Panc1 (cell line): ENCODE results near the gene PPP2R2B. TPM values are rescaled to one million over a fixed set of nuclear protein-coding genes. Genes with fewer than 3 reads are reported as not detected.

ENCODE experiments used
- ATAC-seq: fragments of 200-7000 bp; cut with Tn5 transposase; 2 replicates; pipeline ENCODE4 v1.9.1; 2020; ENCODE audit warnings: mild to moderate bottlenecking, moderate library complexity
- BruUV-seq: library from RNA; stranded (reverse); fragments of 400-500 nt; replicated peaks from 2 replicates; lab custom pipeline; 2021; lab: Mats Ljungman, UMichigan
- CTCF ChIA-PET: fragments of 300-600 bp; sonication (Branson Sonifier 250); formaldehyde crosslinking; loops from one replicate; lab custom pipeline; 2022; ENCODE audit warnings: antibody characterized with exemption; lab: Charles Lee
- POLR2A ChIA-PET: fragments of 300-600 bp; sonication (Branson Sonifier 250); formaldehyde crosslinking; loops from one replicate; lab custom pipeline; 2022; ENCODE audit warnings: antibody characterized with exemption; lab: Charles Lee
- DNase-seq: peaks from one replicate; pipeline ENCODE4 v3.0.0-alpha.2; 2010; ENCODE audit warnings: low read depth, low spot score
- H3K27ac ChIP-seq: 2 replicates; pipeline ENCODE4 v1.5.1; 2011; ENCODE audit warnings: mild to moderate bottlenecking, low read length, inconsistent platforms
- H3K27me3 ChIP-seq: fragments of 200-500 bp; sonication (Bioruptor generic); 2 replicates; pipeline ENCODE4 v1.6.0; 2014; ENCODE audit warnings: low read length, inconsistent platforms; ENCODE audit not compliant: control insufficient read depth, insufficient read depth
- H3K36me3 ChIP-seq: fragments of 200-500 bp; sonication (Bioruptor generic); 2 replicates; pipeline ENCODE4 v1.5.1; 2014; ENCODE audit warnings: inconsistent platforms, mild to moderate bottlenecking, low read length, moderate library complexity; ENCODE audit not compliant: control insufficient read depth, insufficient read depth
- H3K4me1 ChIP-seq: 2 replicates; pipeline ENCODE4 v1.5.1; 2011; ENCODE audit warnings: inconsistent platforms, mild to moderate bottlenecking, low read length, moderate library complexity; ENCODE audit not compliant: control insufficient read depth, insufficient read depth
- H3K4me3 ChIP-seq, 2 experiments: 2 replicates each; pipeline ENCODE4 v1.5.1; 2011 to 2012; ENCODE audit warnings: low read depth in 2 of 2, low read length in 2 of 2, mild to moderate bottlenecking in 2 of 2, inconsistent platforms in 1 of 2, moderate library complexity in 1 of 2
- H3K9me3 ChIP-seq: fragments of 200-500 bp; sonication (Bioruptor generic); 2 replicates; pipeline ENCODE4 v1.5.1; 2014; ENCODE audit warnings: low read depth, mild to moderate bottlenecking, inconsistent platforms, low read length, moderate library complexity; ENCODE audit not compliant: control insufficient read depth, insufficient read depth
- CTCF ChIP-seq: fragments of 450-650 bp; IDR thresholded peaks from 2 replicates; pipeline ENCODE4 v1.5.1; 2017; ENCODE audit warnings: mild to moderate bottlenecking
- POLR2AphosphoS5 ChIP-seq: IDR thresholded peaks from 2 replicates; pipeline ENCODE4 v1.6.1; 2012; ENCODE audit warnings: mild to moderate bottlenecking, low read depth, low read length, moderate library complexity
- REST ChIP-seq, 2 experiments: IDR thresholded peaks; 2 replicates each; pipeline ENCODE4 v1.6.1; 2011 to 2012; ENCODE audit warnings: low read depth in 2 of 2, control low read depth in 1 of 2, low read length in 1 of 2, mild to moderate bottlenecking in 1 of 2, moderate library complexity in 1 of 2; ENCODE audit not compliant: insufficient read depth in 1 of 2
- SIN3A ChIP-seq: IDR thresholded peaks from 2 replicates; pipeline ENCODE4 v1.6.1; 2012; ENCODE audit warnings: low read depth, mild to moderate bottlenecking, low read length, moderate library complexity, borderline replicate concordance; ENCODE audit not compliant: insufficient read depth
- in situ Hi-C: cut with HindIII; loops from 2 replicates; pipeline ENCODE4 v1.10.0; 2016; ENCODE audit warnings: low sequenced_read_pairs, low pct_unique_long_range_greater_than_20kb
- intact Hi-C: fragments of 100-400 bp; cut with micrococcal nuclease; formaldehyde crosslinking; loops from one replicate; pipeline ENCODE4 v1.10.0; 2022; ENCODE audit not compliant: unreplicated experiment
- total RNA-seq: library from RNA; stranded (reverse); gene quantifications from one replicate; pipeline ENCODE4 v1.2.1, GENCODE V29; 2021; ENCODE audit not compliant: unreplicated experiment

Gene PPP2R2B
- total RNA-seq, 1 experiment from 2014 or later = 8.8 TPM

- DNase-seq (no peak), ATAC-seq (no peak)
- Histone ChIP-seq H3K4me1 (no peaks in the 10 kb centered on the region), H3K36me3 (no peaks in the 10 kb centered on the region), H3K27me3 (no peaks in the 10 kb centered on the region), H3K27ac (no peak overlapping the region), H3K9me3 (no peaks in the 10 kb centered on the region), H3K4me3 (no peak overlapping the region)
- CTCF ChIA-PET = no interaction called here
- BruUV-seq = no TSS peak
- TF ChIP-seq REST (IDR thresholded peaks at IDR 0.05; ENCODE audit: insufficient read depth in 1 of 2, low read depth in 2 of 2, low read length in 1 of 2) (peak in 1 of 2 experiments; percentile 26; a peak in 1 of 4 replicates), POLR2AphosphoS5 (no peak)
- intact Hi-C loops (no loop called here), in situ Hi-C loops (no loop called here)
- POLR2A ChIA-PET = no interaction called here
Observed at GRCh38 chr5:146647656-146648199, 230.8 kb downstream of the PPP2R2B start.

GRCh38 chr5:146646441-146646840 lies 232.1 kb downstream of the PPP2R2B start:
- POLR2A ChIA-PET = no interaction called here
- Histone ChIP-seq H3K4me1 (no peaks in the 10 kb centered on the region), H3K9me3 (no peaks in the 10 kb centered on the region), H3K4me3 (no peak overlapping the region), H3K27me3 (no peaks in the 10 kb centered on the region), H3K36me3 (no peaks in the 10 kb centered on the region), H3K27ac (no peak overlapping the region)
- ATAC-seq = no peak
- TF ChIP-seq SIN3A (no peak), CTCF (peak; percentile 4; the same call in 1 of the 2 replicates)
- in situ Hi-C loops = no loop called here
- intact Hi-C loops = no loop called here
- CTCF ChIA-PET = no interaction called here
- no peak for DNase-seq
- no TSS peak for BruUV-seq

- DNase-seq = no peak
- POLR2A ChIA-PET = no interaction called here
- intact Hi-C loops (no loop called here), in situ Hi-C loops (no loop called here)
- TF ChIP-seq POLR2AphosphoS5 = no peak
- TF ChIP-seq CTCF = no peak
- TF ChIP-seq REST (IDR thresholded peaks at IDR 0.05; ENCODE audit: insufficient read depth in 1 of 2, low read depth in 2 of 2, low read length in 1 of 2) = peak; percentile 68 to 81; a peak in 3 of 4 replicates
- BruUV-seq = no TSS peak
- Histone ChIP-seq H3K4me1 (no peaks in the 10 kb centered on the region; the same call in 1 of the 2 replicates), H3K27me3 (no peaks in the 10 kb centered on the region), H3K36me3 (no peaks in the 10 kb centered on the region), H3K4me3 (no peak overlapping the region), H3K9me3 (no peaks in the 10 kb centered on the region), H3K27ac (no peak overlapping the region)
- ATAC-seq = no peak
- CTCF ChIA-PET = interaction anchor here (0.7 kb wide), 1 partner anchor 9 kb away, joined by 20 read pairs; no protein-coding TSS in a partner anchor
Observed at GRCh38 chr5:146645342-146645741, 233.2 kb downstream of the PPP2R2B start.
